HepG2 (cell line): Measurements from ENCODE around the gene GJA3. TPM values are rescaled to one million over a fixed set of nuclear protein-coding genes. Genes with fewer than 3 reads are reported as not detected.

Experiments
- ATRX ChIP-seq: sonication (generic); formaldehyde crosslinking; IDR thresholded peaks from 2 replicates; pipeline ENCODE4 v1.4.0; 2020; ENCODE audit warnings: missing genetic modification reagents, borderline replicate concordance
- FOXO1 ChIP-seq: sonication (generic); formaldehyde crosslinking; IDR thresholded peaks from 2 replicates; pipeline ENCODE4 v1.4.0; 2020; ENCODE audit warnings: missing genetic modification reagents
- HDAC1 ChIP-seq: sonication (generic); formaldehyde crosslinking; IDR thresholded peaks from 2 replicates; pipeline ENCODE4 v1.5.1; 2020; ENCODE audit warnings: mild to moderate bottlenecking, missing genetic modification reagents
- HDAC2 ChIP-seq: sonication (generic); formaldehyde crosslinking; IDR thresholded peaks from 2 replicates; pipeline ENCODE4 v1.4.0; 2020; ENCODE audit warnings: missing genetic modification reagents
- KMT2A ChIP-seq: sonication (generic); formaldehyde crosslinking; IDR thresholded peaks from 2 replicates; pipeline ENCODE4 v1.4.0; 2020; ENCODE audit warnings: missing genetic modification reagents
- MTA1 ChIP-seq: sonication (generic); formaldehyde crosslinking; IDR thresholded peaks from 2 replicates; pipeline ENCODE4 v1.4.0; 2020; ENCODE audit warnings: missing genetic modification reagents, mild to moderate bottlenecking, borderline replicate concordance
- PHF8 ChIP-seq: sonication (generic); formaldehyde crosslinking; IDR thresholded peaks from 2 replicates; pipeline ENCODE4 v1.5.0; 2020; ENCODE audit warnings: missing genetic modification reagents
- U2AF2 ChIP-seq: fragments of 200-400 bp; formaldehyde crosslinking; IDR thresholded peaks from 2 replicates; pipeline ENCODE4 v1.6.1; 2017; ENCODE audit warnings: low read depth, mild to moderate bottlenecking, low read length
- ZMYM4 ChIP-seq: sonication (generic); formaldehyde crosslinking; IDR thresholded peaks from 2 replicates; pipeline ENCODE4 v1.8.1; 2023; ENCODE audit warnings: mild to moderate bottlenecking, missing genetic modification reagents
- ZNF143 ChIP-seq: sonication (generic); formaldehyde crosslinking; IDR thresholded peaks from 2 replicates; pipeline ENCODE4 v1.4.0; 2020; ENCODE audit warnings: missing genetic modification reagents
- ZNF350 ChIP-seq: sonication (generic); formaldehyde crosslinking; IDR thresholded peaks from 2 replicates; pipeline ENCODE4 v1.4.0; 2020; ENCODE audit warnings: mild to moderate bottlenecking, low read depth, missing genetic modification reagents, borderline replicate concordance
- ZNF562 ChIP-seq: sonication (generic); formaldehyde crosslinking; IDR thresholded peaks from 2 replicates; pipeline ENCODE4 v1.8.0; 2022; ENCODE audit warnings: missing genetic modification reagents, borderline replicate concordance
- ZNF615 ChIP-seq: sonication (generic); formaldehyde crosslinking; IDR thresholded peaks from 2 replicates; pipeline ENCODE4 v1.5.0; 2020; ENCODE audit warnings: mild to moderate bottlenecking, missing genetic modification reagents, borderline replicate concordance
- ZNF703 ChIP-seq: sonication (generic); formaldehyde crosslinking; IDR thresholded peaks from 2 replicates; pipeline ENCODE4 v1.5.1; 2020; ENCODE audit warnings: missing genetic modification reagents, mild to moderate bottlenecking, moderate library complexity, borderline replicate concordance
- ZNF768 ChIP-seq: sonication (generic); formaldehyde crosslinking; IDR thresholded peaks from 2 replicates; pipeline ENCODE4 v1.4.0; 2020; ENCODE audit warnings: missing genetic modification reagents
- polyA plus RNA-seq, 8 experiments: library from polyadenylated mRNA; depleted of rRNA in 3 of 8; stranded (reverse) in 7 of 8; unstranded in 1 of 8; fragments of >200 nt; fragmentation: Illumina TruSeq in 4 of 8; extraction: Trizol in 4 of 8; gene quantifications; 2 replicates each; pipeline versions ENCODE4 v1.2.1 to v1.2.3, GENCODE V29; 2011 to 2016; ENCODE audit warnings: low read depth in 4 of 8, missing spikeins in 1 of 8, mixed read lengths in 1 of 8; ENCODE audit not compliant: insufficient read depth in 1 of 8
- total RNA-seq, 5 experiments: library from RNA; depleted of rRNA; stranded (reverse); fragments of >200 nt; fragmentation: Illumina TruSeq; extraction: Trizol; gene quantifications; 2 replicates each; pipeline ENCODE4 v1.2.3, GENCODE V29; 2016; ENCODE audit warnings: low read depth in 1 of 5
- TF ChIP-seq, protein P1 (sequence below): sonication (generic); formaldehyde crosslinking; IDR thresholded peaks from 2 replicates; pipeline ENCODE4 v1.5.0; 2020; ENCODE audit warnings: mild to moderate bottlenecking, missing genetic modification reagents, moderate library complexity
- TF ChIP-seq, protein P2 (sequence below): sonication (generic); formaldehyde crosslinking; IDR thresholded peaks from 2 replicates; pipeline ENCODE4 v1.4.0; 2020; ENCODE audit warnings: missing genetic modification reagents, mild to moderate bottlenecking, borderline replicate concordance
- TF ChIP-seq, protein P3 (sequence below): sonication (generic); formaldehyde crosslinking; IDR thresholded peaks from 2 replicates; pipeline ENCODE4 v1.5.0; 2020; ENCODE audit warnings: missing genetic modification reagents, mild to moderate bottlenecking, borderline replicate concordance
- TF ChIP-seq, protein P4 (sequence below): sonication (generic); formaldehyde crosslinking; IDR thresholded peaks from 2 replicates; pipeline ENCODE4 v1.4.0; 2020; ENCODE audit warnings: missing genetic modification reagents
- TF ChIP-seq, protein P5 (sequence below): IDR thresholded peaks from 2 replicates; pipeline ENCODE4 v1.6.1; 2016; ENCODE audit warnings: missing compliant biosample characterization, missing genetic modification reagents, borderline replicate concordance

Gene GJA3
- total and polyA plus RNA-seq, 2 of the 13 experiments (the other 11 are each of a cell fraction or from before 2014, with no cell fraction given): 0.04 TPM

DNA sequence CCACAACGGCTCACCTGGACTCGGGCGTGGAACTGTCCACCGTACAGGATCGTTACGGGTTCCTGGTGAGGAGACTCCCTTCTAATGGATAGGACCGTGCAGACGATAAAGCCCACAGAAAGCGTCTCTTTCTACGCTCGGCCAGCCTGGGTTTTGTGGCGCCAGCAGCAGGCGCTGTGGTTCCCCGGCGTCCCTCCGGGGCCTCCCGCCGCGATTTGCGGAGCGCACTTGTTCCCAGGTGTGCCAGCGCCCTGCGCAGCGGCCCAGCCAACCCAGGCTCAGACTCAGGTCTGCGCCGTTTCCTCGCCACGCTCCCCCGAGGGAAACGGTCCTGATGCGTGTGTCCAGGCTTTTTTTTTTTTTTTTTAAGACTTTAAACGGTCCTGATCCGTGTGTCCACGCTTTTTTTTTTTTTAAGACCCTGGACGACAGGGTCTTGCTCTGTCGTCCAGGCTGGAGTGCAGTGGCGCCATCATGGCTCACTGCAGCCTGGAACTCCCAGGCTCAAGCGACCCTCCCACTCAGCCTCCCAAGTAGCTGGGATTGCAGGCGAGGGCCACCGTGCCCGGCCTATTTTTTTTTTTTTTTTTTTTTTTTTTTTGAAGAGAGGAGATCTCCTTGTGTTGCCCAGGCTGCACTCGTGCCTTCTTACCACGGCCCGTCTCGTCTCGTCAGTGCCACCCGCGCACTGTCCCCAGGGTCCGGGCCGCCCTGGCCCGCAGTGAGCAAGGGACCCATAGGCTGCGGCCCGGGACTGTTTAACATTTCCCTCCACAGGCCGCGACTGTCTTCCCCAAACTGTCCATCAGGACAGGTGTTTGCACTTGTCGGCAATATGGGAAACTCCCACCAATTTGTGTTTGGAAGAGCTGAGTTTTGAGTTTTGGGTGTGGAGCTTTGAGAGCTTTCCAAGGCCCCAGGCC is 23.8 kb downstream of the GJA3 start (continued):
- TF ChIP-seq, protein P1, sequence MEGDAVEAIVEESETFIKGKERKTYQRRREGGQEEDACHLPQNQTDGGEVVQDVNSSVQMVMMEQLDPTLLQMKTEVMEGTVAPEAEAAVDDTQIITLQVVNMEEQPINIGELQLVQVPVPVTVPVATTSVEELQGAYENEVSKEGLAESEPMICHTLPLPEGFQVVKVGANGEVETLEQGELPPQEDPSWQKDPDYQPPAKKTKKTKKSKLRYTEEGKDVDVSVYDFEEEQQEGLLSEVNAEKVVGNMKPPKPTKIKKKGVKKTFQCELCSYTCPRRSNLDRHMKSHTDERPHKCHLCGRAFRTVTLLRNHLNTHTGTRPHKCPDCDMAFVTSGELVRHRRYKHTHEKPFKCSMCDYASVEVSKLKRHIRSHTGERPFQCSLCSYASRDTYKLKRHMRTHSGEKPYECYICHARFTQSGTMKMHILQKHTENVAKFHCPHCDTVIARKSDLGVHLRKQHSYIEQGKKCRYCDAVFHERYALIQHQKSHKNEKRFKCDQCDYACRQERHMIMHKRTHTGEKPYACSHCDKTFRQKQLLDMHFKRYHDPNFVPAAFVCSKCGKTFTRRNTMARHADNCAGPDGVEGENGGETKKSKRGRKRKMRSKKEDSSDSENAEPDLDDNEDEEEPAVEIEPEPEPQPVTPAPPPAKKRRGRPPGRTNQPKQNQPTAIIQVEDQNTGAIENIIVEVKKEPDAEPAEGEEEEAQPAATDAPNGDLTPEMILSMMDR (CRISPR knock-in tag): peak; percentile 89
- TF ChIP-seq ZNF703 (CRISPR knock-in tag) (no peak), ATRX (CRISPR knock-in tag) (no peak), KMT2A (CRISPR knock-in tag) (peak; percentile 57; the same call in 1 of the 2 replicates), ZNF350 (peak; percentile 59; the same call in 1 of the 2 replicates), HDAC2 (CRISPR knock-in tag) (0 out of 2 replicates have a peak, but pooled peaks have one; percentile 22), ZNF615 (CRISPR knock-in tag) (no peak), MTA1 (CRISPR knock-in tag) (peak; percentile 43; the same call in 1 of the 2 replicates), FOXO1 (CRISPR knock-in tag) (peak; percentile 30; the same call in 1 of the 2 replicates), ZNF143 (CRISPR knock-in tag) (0 out of 2 replicates have a peak, but pooled peaks have one; percentile 36), PHF8 (CRISPR knock-in tag) (peak; percentile 31; the same call in 1 of the 2 replicates), U2AF2 (no peak), ZNF768 (CRISPR knock-in tag) (0 out of 2 replicates have a peak, but pooled peaks have one; percentile 13), ZNF562 (CRISPR knock-in tag) (no peak), ZMYM4 (CRISPR knock-in tag) (peak; percentile 70), HDAC1 (peak; percentile 21; the same call in 1 of the 2 replicates)
- TF ChIP-seq, protein P2, sequence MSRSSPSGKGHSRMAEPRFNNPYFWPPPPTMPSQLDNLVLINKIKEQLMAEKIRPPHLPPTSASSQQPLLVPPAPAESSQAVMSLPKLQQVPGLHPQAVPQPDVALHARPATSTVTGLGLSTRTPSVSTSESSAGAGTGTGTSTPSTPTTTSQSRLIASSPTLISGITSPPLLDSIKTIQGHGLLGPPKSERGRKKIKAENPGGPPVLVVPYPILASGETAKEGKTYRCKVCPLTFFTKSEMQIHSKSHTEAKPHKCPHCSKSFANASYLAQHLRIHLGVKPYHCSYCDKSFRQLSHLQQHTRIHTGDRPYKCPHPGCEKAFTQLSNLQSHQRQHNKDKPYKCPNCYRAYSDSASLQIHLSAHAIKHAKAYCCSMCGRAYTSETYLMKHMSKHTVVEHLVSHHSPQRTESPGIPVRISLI (CRISPR knock-in tag): peak; percentile 63; the same call in 1 of the 2 replicates
- TF ChIP-seq, protein P3, sequence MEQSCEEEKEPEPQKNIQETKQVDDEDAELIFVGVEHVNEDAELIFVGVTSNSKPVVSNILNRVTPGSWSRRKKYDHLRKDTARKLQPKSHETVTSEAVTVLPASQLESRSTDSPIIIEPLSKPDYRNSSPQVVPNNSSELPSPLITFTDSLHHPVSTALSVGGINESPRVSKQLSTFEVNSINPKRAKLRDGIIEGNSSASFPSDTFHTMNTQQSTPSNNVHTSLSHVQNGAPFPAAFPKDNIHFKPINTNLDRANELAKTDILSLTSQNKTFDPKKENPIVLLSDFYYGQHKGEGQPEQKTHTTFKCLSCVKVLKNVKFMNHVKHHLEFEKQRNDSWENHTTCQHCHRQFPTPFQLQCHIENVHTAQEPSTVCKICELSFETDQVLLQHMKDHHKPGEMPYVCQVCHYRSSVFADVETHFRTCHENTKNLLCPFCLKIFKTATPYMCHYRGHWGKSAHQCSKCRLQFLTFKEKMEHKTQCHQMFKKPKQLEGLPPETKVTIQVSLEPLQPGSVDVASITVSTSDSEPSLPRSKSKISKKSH (CRISPR knock-in tag): no peak; the same call in 1 of the 2 replicates
- TF ChIP-seq, protein P4, sequence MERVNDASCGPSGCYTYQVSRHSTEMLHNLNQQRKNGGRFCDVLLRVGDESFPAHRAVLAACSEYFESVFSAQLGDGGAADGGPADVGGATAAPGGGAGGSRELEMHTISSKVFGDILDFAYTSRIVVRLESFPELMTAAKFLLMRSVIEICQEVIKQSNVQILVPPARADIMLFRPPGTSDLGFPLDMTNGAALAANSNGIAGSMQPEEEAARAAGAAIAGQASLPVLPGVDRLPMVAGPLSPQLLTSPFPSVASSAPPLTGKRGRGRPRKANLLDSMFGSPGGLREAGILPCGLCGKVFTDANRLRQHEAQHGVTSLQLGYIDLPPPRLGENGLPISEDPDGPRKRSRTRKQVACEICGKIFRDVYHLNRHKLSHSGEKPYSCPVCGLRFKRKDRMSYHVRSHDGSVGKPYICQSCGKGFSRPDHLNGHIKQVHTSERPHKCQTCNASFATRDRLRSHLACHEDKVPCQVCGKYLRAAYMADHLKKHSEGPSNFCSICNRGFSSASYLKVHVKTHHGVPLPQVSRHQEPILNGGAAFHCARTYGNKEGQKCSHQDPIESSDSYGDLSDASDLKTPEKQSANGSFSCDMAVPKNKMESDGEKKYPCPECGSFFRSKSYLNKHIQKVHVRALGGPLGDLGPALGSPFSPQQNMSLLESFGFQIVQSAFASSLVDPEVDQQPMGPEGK (CRISPR knock-in tag): no peak
- TF ChIP-seq, protein P5, sequence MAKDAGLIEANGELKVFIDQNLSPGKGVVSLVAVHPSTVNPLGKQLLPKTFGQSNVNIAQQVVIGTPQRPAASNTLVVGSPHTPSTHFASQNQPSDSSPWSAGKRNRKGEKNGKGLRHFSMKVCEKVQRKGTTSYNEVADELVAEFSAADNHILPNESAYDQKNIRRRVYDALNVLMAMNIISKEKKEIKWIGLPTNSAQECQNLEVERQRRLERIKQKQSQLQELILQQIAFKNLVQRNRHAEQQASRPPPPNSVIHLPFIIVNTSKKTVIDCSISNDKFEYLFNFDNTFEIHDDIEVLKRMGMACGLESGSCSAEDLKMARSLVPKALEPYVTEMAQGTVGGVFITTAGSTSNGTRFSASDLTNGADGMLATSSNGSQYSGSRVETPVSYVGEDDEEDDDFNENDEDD: peak; percentile 25; the same call in 1 of the 2 replicates
